SK-N-MC (cell line): ENCODE measurements around the gene JMJD1C.

Source experiments
- EZH2 ChIP-seq: fragments of 200-600 bp; sonication (generic); IDR thresholded peaks from one replicate; pipeline ENCODE4 v1.6.1; 2017; ENCODE audit warnings: antibody characterized with exemption
- FOXP2 ChIP-seq: optimal IDR thresholded peaks from 2 replicates; pipeline ENCODE3; 2011; ENCODE audit warnings: mild to moderate bottlenecking, moderate library complexity; ENCODE audit not compliant: insufficient read depth; ENCODE audit errors: extremely low read length, control extremely low read depth
- POLR2AphosphoS5 ChIP-seq: IDR thresholded peaks from 2 replicates; pipeline ENCODE4 v1.6.1; 2012; ENCODE audit warnings: mild to moderate bottlenecking, low read depth, low read length, borderline replicate concordance

DNA sequence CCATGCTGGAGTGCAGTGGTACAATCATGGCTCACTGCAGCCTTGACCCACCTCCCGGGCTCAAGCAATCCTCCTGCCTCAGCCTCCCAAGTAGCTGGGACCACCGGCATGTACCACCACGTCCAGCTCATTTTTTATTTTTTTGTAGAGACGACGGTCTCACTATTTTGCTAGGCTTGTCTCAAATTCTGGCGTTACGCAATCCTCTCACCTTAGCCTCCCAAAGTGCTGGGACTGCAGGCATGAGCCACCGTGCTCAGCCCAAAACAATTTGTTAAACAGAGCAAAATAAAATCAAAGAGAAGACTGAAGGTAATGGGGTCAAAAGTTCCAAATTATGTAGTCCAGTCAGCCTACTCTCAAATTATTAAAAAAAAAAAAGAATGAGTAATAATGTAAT, 8.7 kb upstream of the JMJD1C start:
- no peak for TF ChIP-seq EZH2
- TF ChIP-seq FOXP2 = no peak
- TF ChIP-seq POLR2AphosphoS5 = no peak
